ENCODE data around the gene MCC.

DNA sequence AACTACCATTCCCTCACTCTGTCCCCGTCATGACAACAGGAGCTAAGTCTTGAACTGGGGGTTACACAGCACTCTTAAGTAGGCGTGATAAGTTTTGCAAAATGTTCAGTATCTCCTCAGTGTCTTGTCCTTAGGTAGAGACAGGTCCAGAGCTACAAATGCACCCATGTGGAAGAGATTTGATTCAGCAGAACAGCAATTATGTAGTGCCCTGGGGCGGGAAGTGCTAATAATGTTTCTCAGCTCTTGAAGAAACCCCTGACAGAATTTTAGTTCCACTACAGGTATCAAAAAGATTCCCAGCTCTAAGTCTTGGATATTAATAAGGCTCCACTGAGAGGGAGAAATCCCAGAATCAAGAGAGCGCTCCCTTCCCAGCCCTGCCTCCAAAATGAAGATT, 462.0 kb downstream of the MCC start:
- no peak for TF ChIP-seq CHD2 (IDR thresholded peaks at IDR 0.05; ENCODE audit: low read length, partially characterized antibody)
- no peak for TF ChIP-seq PBX3 (IDR thresholded peaks at IDR 0.05)
- TF ChIP-seq, protein P1, sequence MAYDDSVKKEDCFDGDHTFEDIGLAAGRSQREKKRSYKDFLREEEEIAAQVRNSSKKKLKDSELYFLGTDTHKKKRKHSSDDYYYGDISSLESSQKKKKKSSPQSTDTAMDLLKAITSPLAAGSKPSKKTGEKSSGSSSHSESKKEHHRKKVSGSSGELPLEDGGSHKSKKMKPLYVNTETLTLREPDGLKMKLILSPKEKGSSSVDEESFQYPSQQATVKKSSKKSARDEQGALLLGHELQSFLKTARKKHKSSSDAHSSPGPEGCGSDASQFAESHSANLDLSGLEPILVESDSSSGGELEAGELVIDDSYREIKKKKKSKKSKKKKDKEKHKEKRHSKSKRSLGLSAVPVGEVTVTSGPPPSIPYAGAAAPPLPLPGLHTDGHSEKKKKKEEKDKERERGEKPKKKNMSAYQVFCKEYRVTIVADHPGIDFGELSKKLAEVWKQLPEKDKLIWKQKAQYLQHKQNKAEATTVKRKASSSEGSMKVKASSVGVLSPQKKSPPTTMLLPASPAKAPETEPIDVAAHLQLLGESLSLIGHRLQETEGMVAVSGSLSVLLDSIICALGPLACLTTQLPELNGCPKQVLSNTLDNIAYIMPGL (CRISPR knock-in tag; IDR thresholded peaks at IDR 0.05; ENCODE audit: borderline replicate concordance), result no peak
- no peak for TF ChIP-seq ELK1 (IDR thresholded peaks at IDR 0.05; ENCODE audit: low read depth, low read length)
- no peak for TF ChIP-seq BHLHE40 (IDR thresholded peaks at IDR 0.05; ENCODE audit: low read depth, low read length)
- TF ChIP-seq POLR2A (IDR thresholded peaks at IDR 0.05; ENCODE audit: low read length), result no peak
- TF ChIP-seq CTCF (IDR thresholded peaks at IDR 0.05), result no peak
- no peak for TF ChIP-seq SREBF2 (IDR thresholded peaks at IDR 0.05)
- no peak for TF ChIP-seq RCOR1 (IDR thresholded peaks at IDR 0.05; ENCODE audit: low read depth, low read length)
- TF ChIP-seq ZFP36 (IDR thresholded peaks at IDR 0.05; ENCODE audit: borderline replicate concordance, partially characterized antibody), result no peak

Measured in A549 (cell line).